ENCODE results near the gene DPYD.

Gene DPYD

GRCh38 chr1:97034651-97035050 is 886.2 kb downstream of the DPYD start:
- DNase-seq (ENCODE audit: low spot score): no peak

GRCh38 chr1:97033949-97034348 is 886.9 kb downstream of the DPYD start:
- DNase-seq (ENCODE audit: low spot score): no peak
